Loucy (cell line): Measurements from ENCODE around the gene ZBTB20.
A peak's percentile ranks its signal among the peaks of the same experiment; 100 is the strongest.

Source experiments
- H2AFZ ChIP-seq: fragments of 200-600 bp; sonication (generic); 2 replicates; pipeline ENCODE4 v1.6.0; 2016; ENCODE audit warnings: antibody characterized with exemption, mild to moderate bottlenecking, low read length, moderate library complexity
- H3F3A ChIP-seq: fragments of 200-600 bp; 2 replicates; pipeline ENCODE4 v1.6.0; 2016; ENCODE audit warnings: antibody characterized with exemption, low read depth, mild to moderate bottlenecking
- H3K27me3 ChIP-seq: fragments of 200-600 bp; sonication (generic); 2 replicates; pipeline ENCODE4 v1.6.1; 2014; ENCODE audit warnings: low read length, mild to moderate bottlenecking; ENCODE audit not compliant: insufficient read depth, poor library complexity, severe bottlenecking
- H3K36me3 ChIP-seq: fragments of 200-600 bp; sonication (generic); 2 replicates; pipeline ENCODE4 v1.6.1; 2016; ENCODE audit warnings: low read length; ENCODE audit not compliant: insufficient read depth
- H3K4me1 ChIP-seq: fragments of 200-600 bp; sonication (generic); 2 replicates; pipeline ENCODE4 v1.5.1; 2014; ENCODE audit warnings: low read length, mild to moderate bottlenecking; ENCODE audit not compliant: insufficient read depth, poor library complexity, severe bottlenecking
- H3K4me2 ChIP-seq: fragments of 200-600 bp; sonication (generic); 2 replicates; pipeline ENCODE4 v1.6.0; 2014; ENCODE audit warnings: antibody characterized with exemption, low read length, low read depth, mild to moderate bottlenecking; ENCODE audit not compliant: poor library complexity, severe bottlenecking
- H3K4me3 ChIP-seq: fragments of 200-600 bp; sonication (generic); 2 replicates; pipeline ENCODE4 v1.5.1; 2014; ENCODE audit warnings: low read length, mild to moderate bottlenecking, mixed read lengths; ENCODE audit not compliant: poor library complexity, severe bottlenecking
- H3K79me2 ChIP-seq: fragments of 200-600 bp; sonication (generic); 2 replicates; pipeline ENCODE4 v1.6.1; 2014; ENCODE audit warnings: low read length; ENCODE audit not compliant: insufficient read depth
- H3K9ac ChIP-seq: fragments of 200-600 bp; sonication (generic); 2 replicates; pipeline ENCODE4 v1.6.0; 2014; ENCODE audit warnings: mild to moderate bottlenecking, low read depth, low read length, moderate library complexity; ENCODE audit not compliant: poor library complexity, severe bottlenecking
- H3K9me2 ChIP-seq: fragments of 200-600 bp; sonication (generic); replicated peaks from 2 replicates; pipeline ENCODE4 v1.6.1; 2016; ENCODE audit warnings: low read depth, low read length, mixed read lengths
- H3K9me3 ChIP-seq: fragments of 200-600 bp; sonication (generic); 2 replicates; pipeline ENCODE4 v1.6.1; 2014; ENCODE audit warnings: mild to moderate bottlenecking, antibody characterized with exemption, low read length, low read depth; ENCODE audit not compliant: insufficient read depth
- H4K20me1 ChIP-seq: fragments of 200-600 bp; sonication (generic); 2 replicates; pipeline ENCODE4 v1.6.0; 2014; ENCODE audit warnings: antibody characterized with exemption, low read length, mild to moderate bottlenecking; ENCODE audit not compliant: insufficient read depth, poor library complexity, severe bottlenecking
- EZH2phosphoT487 ChIP-seq: fragments of 200-600 bp; IDR thresholded peaks from 2 replicates; pipeline ENCODE4 v1.6.1; 2018; ENCODE audit warnings: antibody characterized with exemption, mild to moderate bottlenecking, moderate library complexity, borderline replicate concordance
- TF ChIP-seq, protein P1 (sequence below): fragments of 200-600 bp; sonication (generic); conservative IDR thresholded peaks from 2 replicates; pipeline ENCODE4 v1.5.1; 2014; ENCODE audit warnings: mild to moderate bottlenecking, antibody characterized with exemption, low read length

ZBTB20 gene

DNA sequence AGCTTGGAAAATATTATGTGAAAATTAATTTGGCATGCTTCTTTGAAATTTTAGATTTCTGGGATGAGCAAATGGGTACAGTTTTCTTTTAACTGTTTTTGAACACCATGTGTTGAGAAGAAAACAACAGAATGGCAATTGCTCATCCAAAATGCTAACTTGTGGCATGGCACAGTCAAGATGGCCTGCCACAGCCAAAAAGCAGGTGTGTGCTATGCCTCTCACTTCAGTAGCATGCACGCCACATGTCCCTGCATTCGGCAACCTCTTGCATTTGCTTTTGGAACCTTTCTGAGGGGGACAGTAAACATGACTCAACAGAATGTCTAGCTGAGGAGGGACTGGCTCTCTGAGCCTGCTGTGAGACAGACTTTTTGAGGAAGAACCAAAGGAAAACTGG, 714.8 kb downstream of the ZBTB20 start:
- no peak overlapping the region for H3K4me3 ChIP-seq
- H4K20me1 ChIP-seq, result no peaks in the 10 kb centered on the region
- H3K27me3 ChIP-seq, result no peaks in the 10 kb centered on the region
- no peaks in the 10 kb centered on the region for H3K9me3 ChIP-seq
- peaks cover 14% of the 10 kb centered on the region for H3K4me1 ChIP-seq
- H3K9ac ChIP-seq, result no peak overlapping the region
- no peaks in the 10 kb centered on the region for H3K9me2 ChIP-seq
- H3F3A ChIP-seq, result no peaks in the 10 kb centered on the region
- no peak overlapping the region for H2AFZ ChIP-seq
- no peaks in the 10 kb centered on the region for H3K79me2 ChIP-seq
- H3K36me3 ChIP-seq, result no peaks in the 10 kb centered on the region
- H3K4me2 ChIP-seq, result no peak overlapping the region
- no peak for TF ChIP-seq EZH2phosphoT487

DNA sequence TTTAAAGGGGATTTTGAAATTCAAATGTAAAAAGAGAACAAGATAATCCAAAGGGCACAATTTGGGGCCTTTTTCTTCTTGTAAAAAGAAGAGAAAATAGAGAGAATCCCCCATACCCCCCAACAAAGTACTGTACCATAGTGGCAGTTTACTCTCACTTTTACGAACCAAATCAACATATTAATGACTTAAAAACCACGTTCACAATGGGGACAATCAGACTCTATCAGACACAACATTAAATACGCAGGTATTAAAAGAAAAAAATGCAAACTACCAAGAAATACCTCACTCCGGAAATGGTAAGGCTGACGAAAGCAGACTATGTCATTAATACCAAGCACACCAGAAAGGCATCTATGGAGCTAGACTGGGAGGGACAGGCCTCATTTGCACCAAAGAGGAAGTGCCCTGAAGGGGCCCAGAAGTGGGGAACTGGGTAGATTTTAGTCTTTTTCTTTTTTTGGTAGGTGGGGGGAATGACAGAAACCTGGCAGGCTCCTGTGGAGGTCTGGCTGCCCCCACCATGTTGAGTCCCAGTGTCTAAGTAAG, 719.0 kb downstream of the ZBTB20 start:
- no peak overlapping the region for H2AFZ ChIP-seq
- no peaks in the 10 kb centered on the region for H3K79me2 ChIP-seq
- H3K36me3 ChIP-seq, result no peaks in the 10 kb centered on the region
- H3K4me3 ChIP-seq, result no peak overlapping the region
- peaks cover 9% of the 10 kb centered on the region for H3K4me1 ChIP-seq
- H3F3A ChIP-seq, result no peaks in the 10 kb centered on the region
- peak overlapping the region; percentile 19 for H3K4me2 ChIP-seq
- H4K20me1 ChIP-seq, result no peaks in the 10 kb centered on the region
- H3K9me2 ChIP-seq, result no peaks in the 10 kb centered on the region
- no peak for TF ChIP-seq EZH2phosphoT487
- H3K27me3 ChIP-seq, result no peaks in the 10 kb centered on the region
- no peak overlapping the region for H3K9ac ChIP-seq
- no peaks in the 10 kb centered on the region for H3K9me3 ChIP-seq

DNA sequence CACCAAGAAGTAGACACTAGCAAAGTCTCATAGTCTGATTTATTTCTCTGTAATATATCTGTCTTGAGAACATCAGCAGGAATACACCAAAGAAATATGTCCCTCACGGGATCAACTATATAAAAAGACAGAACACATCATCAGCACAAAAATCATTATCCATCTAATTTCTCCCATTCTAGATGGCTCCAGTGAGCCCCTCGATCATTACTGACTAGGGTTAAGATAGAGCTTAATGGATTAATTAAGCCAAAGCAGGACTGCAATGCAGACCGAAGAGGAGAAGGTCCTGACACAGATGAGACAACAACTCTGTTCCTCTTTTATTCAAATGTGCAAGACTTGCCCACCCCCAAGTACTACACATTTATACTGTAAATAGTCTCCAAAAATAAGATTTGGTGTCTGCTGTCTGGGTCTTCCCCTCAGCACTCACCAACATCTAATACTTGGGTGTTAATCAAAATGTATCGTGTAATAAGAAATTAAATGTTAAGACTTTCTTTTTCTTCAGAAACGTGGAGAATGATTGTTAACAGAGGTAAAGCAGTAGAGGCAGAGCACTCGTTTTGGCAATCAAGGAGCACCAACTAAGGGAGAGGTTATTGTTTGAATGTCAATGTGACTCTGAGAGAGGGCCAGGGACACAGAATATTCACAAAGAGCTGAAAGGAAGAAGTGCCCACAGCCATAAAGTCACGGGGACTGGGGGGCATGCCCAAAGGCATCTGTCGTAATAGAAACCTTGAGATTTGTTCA, 719.6 kb downstream of the ZBTB20 start:
- no peak overlapping the region for H2AFZ ChIP-seq

DNA sequence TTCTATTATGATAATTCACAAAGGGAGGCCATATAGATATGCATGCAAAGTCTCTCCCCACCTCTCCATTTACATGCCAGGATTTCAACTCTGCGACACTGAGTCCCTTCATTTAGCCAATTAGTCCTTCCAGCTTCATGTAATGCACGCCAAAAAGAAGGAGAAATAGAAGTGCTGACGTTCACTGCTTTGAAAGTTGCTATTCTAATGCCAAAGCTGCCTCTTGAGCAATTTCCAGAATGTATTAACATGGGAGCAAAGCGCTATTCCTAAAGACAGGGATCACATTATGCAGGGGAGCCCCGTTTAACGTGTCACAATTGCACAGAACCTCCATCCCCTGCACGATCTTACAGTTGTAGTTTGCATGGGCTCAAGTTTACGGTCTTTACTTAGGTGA, 722.8 kb downstream of the ZBTB20 start:
- H2AFZ ChIP-seq, result no peak overlapping the region
- no peaks in the 10 kb centered on the region for H3K79me2 ChIP-seq
- no peak overlapping the region for H3K9ac ChIP-seq
- no peaks in the 10 kb centered on the region for H3K36me3 ChIP-seq
- H3K4me3 ChIP-seq, result no peak overlapping the region
- TF ChIP-seq, protein P1, sequence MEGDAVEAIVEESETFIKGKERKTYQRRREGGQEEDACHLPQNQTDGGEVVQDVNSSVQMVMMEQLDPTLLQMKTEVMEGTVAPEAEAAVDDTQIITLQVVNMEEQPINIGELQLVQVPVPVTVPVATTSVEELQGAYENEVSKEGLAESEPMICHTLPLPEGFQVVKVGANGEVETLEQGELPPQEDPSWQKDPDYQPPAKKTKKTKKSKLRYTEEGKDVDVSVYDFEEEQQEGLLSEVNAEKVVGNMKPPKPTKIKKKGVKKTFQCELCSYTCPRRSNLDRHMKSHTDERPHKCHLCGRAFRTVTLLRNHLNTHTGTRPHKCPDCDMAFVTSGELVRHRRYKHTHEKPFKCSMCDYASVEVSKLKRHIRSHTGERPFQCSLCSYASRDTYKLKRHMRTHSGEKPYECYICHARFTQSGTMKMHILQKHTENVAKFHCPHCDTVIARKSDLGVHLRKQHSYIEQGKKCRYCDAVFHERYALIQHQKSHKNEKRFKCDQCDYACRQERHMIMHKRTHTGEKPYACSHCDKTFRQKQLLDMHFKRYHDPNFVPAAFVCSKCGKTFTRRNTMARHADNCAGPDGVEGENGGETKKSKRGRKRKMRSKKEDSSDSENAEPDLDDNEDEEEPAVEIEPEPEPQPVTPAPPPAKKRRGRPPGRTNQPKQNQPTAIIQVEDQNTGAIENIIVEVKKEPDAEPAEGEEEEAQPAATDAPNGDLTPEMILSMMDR, result no peak
- TF ChIP-seq EZH2phosphoT487, result no peak
- H3K4me2 ChIP-seq, result no peak overlapping the region
- no peaks in the 10 kb centered on the region for H3K27me3 ChIP-seq
- H3F3A ChIP-seq, result no peaks in the 10 kb centered on the region
- peaks cover 9% of the 10 kb centered on the region for H3K4me1 ChIP-seq
- H3K9me2 ChIP-seq, result no peaks in the 10 kb centered on the region
- peaks cover 6% of the 10 kb centered on the region for H4K20me1 ChIP-seq
- no peaks in the 10 kb centered on the region for H3K9me3 ChIP-seq

More for the DNA sequence above, 719.6 kb downstream of the ZBTB20 start:
- peaks cover 9% of the 10 kb centered on the region for H3K4me1 ChIP-seq
- no peaks in the 10 kb centered on the region for H3K36me3 ChIP-seq
- H3K4me3 ChIP-seq, result no peak overlapping the region
- H3K4me2 ChIP-seq, result no peak overlapping the region
- no peaks in the 10 kb centered on the region for H3K9me2 ChIP-seq
- H3K27me3 ChIP-seq, result no peaks in the 10 kb centered on the region
- H3K79me2 ChIP-seq, result no peaks in the 10 kb centered on the region
- H3K9ac ChIP-seq, result no peak overlapping the region
- H3F3A ChIP-seq, result no peaks in the 10 kb centered on the region
- no peaks in the 10 kb centered on the region for H3K9me3 ChIP-seq
- TF ChIP-seq, protein P1, result no peak
- TF ChIP-seq EZH2phosphoT487, result no peak
- H4K20me1 ChIP-seq, result no peaks in the 10 kb centered on the region
